ENCODE results near the gene NFXL1. TPM values are rescaled to one million over a fixed set of nuclear protein-coding genes. Genes with fewer than 3 reads are reported as not detected.
"Not testable (repeated sequence)": the region's sequence is repeated elsewhere in the genome, so short reads cannot be mapped to it uniquely, and the experiment has no call there.

Gene NFXL1
- total RNA-seq (2014; rRNA removed; shearing (Covaris generic)), result 6.5 and 7.7 TPM in 2 replicates

- DNase-seq (ENCODE audit: low read depth), result peak; percentile 98
Measured at GRCh38 chr4:47914220-47914925, at the start of gene NFXL1. Gene NFXL1, minus strand, starts transcription at chr4:47914583. Its CDS starts 380 bp downstream, at chr4:47914203.

GRCh38 chr4:47954677-47955076, 40.3 kb upstream of the NFXL1 start:
- no peak for DNase-seq (ENCODE audit: low read depth)

GRCh38 chr4:47954245-47954644, 39.9 kb upstream of the NFXL1 start:
- DNase-seq (ENCODE audit: low read depth), result no peak

- no peak for DNase-seq (ENCODE audit: low read depth)
Measured at GRCh38 chr4:47945930-47946726, 31.7 kb upstream of the NFXL1 start.

GRCh38 chr4:47942081-47942819, 27.9 kb upstream of the NFXL1 start:
- no peak for DNase-seq (ENCODE audit: low read depth)

GRCh38 chr4:47939456-47939855, 25.1 kb upstream of the NFXL1 start:
- DNase-seq (ENCODE audit: low read depth), result no peak

- no peak for DNase-seq (ENCODE audit: low read depth)
Measured at GRCh38 chr4:47936336-47936735, 22.0 kb upstream of the NFXL1 start.

GRCh38 chr4:47933840-47934239, 19.5 kb upstream of the NFXL1 start:
- peak; percentile 10 for DNase-seq (ENCODE audit: low read depth)

- DNase-seq (ENCODE audit: low read depth), result no peak
Measured at GRCh38 chr4:47930971-47931804, 16.8 kb upstream of the NFXL1 start.

GRCh38 chr4:47929682-47930201, 15.4 kb upstream of the NFXL1 start:
- no peak for DNase-seq (ENCODE audit: low read depth)

- peak; percentile 59 for DNase-seq (ENCODE audit: low read depth)
Measured at GRCh38 chr4:47926667-47927258, 12.4 kb upstream of the NFXL1 start.

GRCh38 chr4:47923261-47923608, 8.9 kb upstream of the NFXL1 start:
- DNase-seq (ENCODE audit: low read depth), result not testable (repeated sequence)

GRCh38 chr4:47922436-47923260, 8.3 kb upstream of the NFXL1 start:
- not testable (repeated sequence) for DNase-seq (ENCODE audit: low read depth)

- DNase-seq (ENCODE audit: low read depth), result not testable (repeated sequence)
Measured at GRCh38 chr4:47917163-47917562, 2.8 kb upstream of the NFXL1 start.

GRCh38 chr4:47915378-47915777, 995 bp upstream of the NFXL1 start:
- no peak for DNase-seq (ENCODE audit: low read depth)

GRCh38 chr4:47914926-47915237, 499 bp upstream of the NFXL1 start:
- DNase-seq (ENCODE audit: low read depth), result no peak

- peak; percentile 27 for DNase-seq (ENCODE audit: low read depth)
Measured at GRCh38 chr4:47913861-47914219, 543 bp downstream of the NFXL1 start.

- DNase-seq (ENCODE audit: low read depth), result peak; percentile 39
Measured at GRCh38 chr4:47913330-47913729, 1.1 kb downstream of the NFXL1 start.

- no peak for DNase-seq (ENCODE audit: low read depth)
Measured at GRCh38 chr4:47907089-47907646, 7.2 kb downstream of the NFXL1 start.

GRCh38 chr4:47899639-47900038, 14.7 kb downstream of the NFXL1 start:
- no peak for DNase-seq (ENCODE audit: low read depth)
